Tongue (tissue), 2 donors: ENCODE data around the gene ADGRA3. TPM values are rescaled to one million over a fixed set of nuclear protein-coding genes. Genes with fewer than 3 reads are reported as not detected.

Experiments used
- DNase-seq: peaks from one replicate; pipeline ENCODE4 v3.0.0-alpha.2; 2015
- total RNA-seq: library from RNA; depleted of rRNA; stranded (reverse); fragments of >200 nt; gene quantifications from one replicate; pipeline ENCODE4 v1.2.3, GENCODE V29; 2014

ADGRA3 gene
- total RNA-seq, 1 donor from 2014 or later: 70.9 TPM

GRCh38 chr4:22356987-22357596, 158.8 kb downstream of the ADGRA3 start:
- no peak for DNase-seq

- DNase-seq: no peak
Measured at GRCh38 chr4:22348410-22348809, 167.5 kb downstream of the ADGRA3 start.

GRCh38 chr4:22345678-22346077, 170.2 kb downstream of the ADGRA3 start:
- peak; percentile 67 for DNase-seq

GRCh38 chr4:22345055-22345454, 170.8 kb downstream of the ADGRA3 start:
- no peak for DNase-seq

GRCh38 chr4:22343606-22344005, 172.3 kb downstream of the ADGRA3 start:
- no peak for DNase-seq

- DNase-seq: no peak
Measured at GRCh38 chr4:22339491-22339890, 176.4 kb downstream of the ADGRA3 start.

GRCh38 chr4:22338796-22339195, 177.1 kb downstream of the ADGRA3 start:
- no peak for DNase-seq

Other genes starting within 250 kb of the ADGRA3 start
- gene GBA3, start 176.9 kb upstream of the ADGRA3 start, total RNA-seq: not detected